COR-L47 (cell line): Measurements from ENCODE around the gene TAS2R41.

Source experiments
- DNase-seq: peaks from one replicate; lab custom pipeline; 2025; lab: John Stamatoyannopoulos, UW

The TAS2R41 gene

GRCh38 chr7:143493751-143494150 is 16.1 kb downstream of the TAS2R41 start:
- DNase-seq = no peak

GRCh38 chr7:143494622-143495021 is 16.9 kb downstream of the TAS2R41 start:
- DNase-seq = no peak

DNA sequence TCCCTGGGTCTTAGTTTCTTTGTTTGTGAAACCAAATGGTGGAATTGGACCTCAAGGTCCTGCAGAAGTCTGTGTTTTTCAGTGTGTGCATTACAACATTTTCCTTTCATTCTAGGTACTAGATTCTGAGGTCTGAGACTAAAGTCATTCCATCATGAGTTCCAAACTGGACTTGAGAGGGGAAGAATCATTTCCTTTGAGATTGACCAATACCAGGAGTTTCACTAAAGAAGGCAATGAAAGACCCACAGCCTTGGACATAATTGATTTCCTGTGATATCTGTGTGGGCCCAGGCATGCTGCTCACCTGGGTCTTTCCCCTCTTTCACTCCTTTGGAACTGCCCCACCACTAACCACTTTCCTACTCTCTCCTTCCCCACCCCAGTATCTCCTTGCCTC is 18.2 kb downstream of the TAS2R41 start:
- DNase-seq = no peak

GRCh38 chr7:143496263-143496662 is 18.6 kb downstream of the TAS2R41 start:
- DNase-seq = no peak

- DNase-seq = no peak
Measured at GRCh38 chr7:143497008-143497795, 19.5 kb downstream of the TAS2R41 start.

GRCh38 chr7:143499246-143499645 is 21.6 kb downstream of the TAS2R41 start:
- no peak for DNase-seq

- no peak for DNase-seq
Measured at GRCh38 chr7:143499743-143500348, 22.2 kb downstream of the TAS2R41 start.

GRCh38 chr7:143503261-143503660 is 25.6 kb downstream of the TAS2R41 start:
- DNase-seq = no peak

DNA sequence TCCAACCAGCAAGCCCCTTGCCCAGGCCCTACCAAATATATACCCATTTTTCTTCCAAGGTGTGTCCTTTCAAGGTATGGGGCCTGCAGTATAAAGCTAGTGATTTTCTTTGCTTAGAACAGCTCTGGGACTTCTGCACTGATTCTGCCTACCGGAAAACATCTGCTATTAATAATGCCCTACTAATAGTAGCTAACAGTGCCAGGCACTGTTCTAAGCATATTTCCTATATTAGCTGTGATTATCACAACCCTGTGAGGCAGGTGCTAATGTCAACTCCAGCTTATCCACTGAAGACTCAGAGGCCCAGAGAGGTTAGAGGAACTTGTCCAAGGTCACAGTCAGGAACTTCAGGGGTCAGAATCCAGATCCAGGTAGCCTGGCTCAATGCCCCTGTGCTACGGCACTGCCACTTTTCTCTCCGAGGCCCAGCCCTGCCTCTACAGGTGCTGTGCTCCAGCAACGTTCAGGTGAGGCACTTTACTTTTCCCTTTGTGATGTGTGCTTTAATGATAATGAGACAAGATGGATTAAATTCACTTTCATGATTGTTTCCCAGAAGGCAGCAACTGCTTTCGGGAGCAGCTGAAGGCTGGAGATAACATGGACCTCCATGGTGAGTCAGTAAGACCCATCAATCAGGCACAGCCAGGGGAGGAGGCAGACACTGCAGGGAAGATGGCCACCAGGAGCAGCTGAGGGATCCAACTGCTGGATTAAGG is 26.7 kb downstream of the TAS2R41 start:
- no peak for DNase-seq

DNA sequence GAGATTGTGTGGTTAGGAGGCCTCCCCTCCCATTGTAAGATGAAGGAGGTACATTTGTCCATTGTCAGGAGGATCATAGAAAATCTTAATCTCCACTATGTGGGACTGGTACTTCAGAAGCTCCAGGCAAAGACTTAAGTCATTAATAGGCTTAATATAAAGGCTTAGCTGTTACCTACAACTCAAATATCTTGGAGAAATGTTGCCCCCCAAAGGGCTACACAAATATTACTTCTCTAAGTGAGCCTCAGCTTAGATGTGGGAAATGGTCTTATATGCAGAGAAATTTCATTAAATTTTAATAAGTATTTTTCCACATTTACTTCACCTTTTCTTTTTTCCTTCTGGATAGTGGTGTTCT is 27.2 kb downstream of the TAS2R41 start:
- no peak for DNase-seq

- DNase-seq = no peak
Measured at GRCh38 chr7:143505838-143506237, 28.2 kb downstream of the TAS2R41 start.

DNA sequence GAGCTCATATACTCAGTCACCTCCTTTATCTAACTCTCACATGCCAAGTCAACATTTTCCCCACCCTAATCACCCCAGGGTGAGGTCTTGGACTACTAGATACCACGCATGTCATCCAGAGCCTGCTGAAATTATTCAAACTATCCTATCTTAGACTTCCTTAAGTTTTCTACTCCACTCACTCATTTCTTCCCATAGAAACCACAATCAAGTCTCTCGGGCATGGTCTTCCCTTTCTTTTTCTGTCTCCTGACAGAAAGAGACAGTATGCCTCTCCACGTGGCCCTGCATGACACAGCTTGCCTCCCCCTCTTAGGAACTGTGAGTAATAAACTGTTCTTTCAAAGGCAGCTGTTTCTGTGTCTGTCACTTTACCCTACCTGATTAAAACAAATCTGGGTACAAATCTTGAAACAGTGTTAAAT is 29.4 kb downstream of the TAS2R41 start:
- no peak for DNase-seq

- no peak for DNase-seq
Measured at GRCh38 chr7:143507534-143508055, 29.9 kb downstream of the TAS2R41 start.

DNA sequence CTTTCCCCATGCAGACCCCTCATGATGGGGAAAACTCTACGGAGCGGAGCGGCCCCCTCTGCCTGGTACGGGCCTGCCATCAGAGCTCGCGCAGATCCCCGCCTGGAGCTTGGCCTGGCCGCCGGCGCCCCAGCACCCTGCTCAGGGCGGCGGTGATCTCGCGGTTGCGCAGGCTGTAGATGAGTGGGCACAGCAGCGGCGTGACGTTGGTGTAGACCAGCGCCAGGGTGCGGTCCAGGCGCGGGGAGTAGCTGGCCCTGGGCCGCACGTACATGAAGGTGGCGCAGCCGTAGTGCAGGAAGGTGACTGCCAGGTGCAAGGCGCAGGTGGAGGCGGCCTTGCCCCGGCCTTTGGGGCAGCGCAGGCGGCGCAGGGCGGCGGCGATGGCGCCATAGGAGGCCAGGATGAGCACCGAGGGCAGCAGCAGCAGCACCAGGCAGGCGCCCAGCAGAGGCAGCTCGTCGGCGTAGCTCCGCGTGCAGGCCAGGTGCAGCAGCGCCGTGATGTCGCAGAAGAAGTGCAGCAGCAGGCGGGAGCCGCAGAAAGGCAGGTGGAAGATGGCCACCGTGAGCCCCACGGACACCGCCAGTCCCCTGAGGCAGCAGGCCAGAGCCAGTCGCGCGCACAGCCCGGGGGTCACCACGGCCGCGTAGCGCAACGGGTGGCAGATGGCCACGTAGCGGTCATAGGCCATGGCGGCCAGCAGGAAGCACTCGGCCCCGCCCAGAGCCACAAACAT is 33.4 kb downstream of the TAS2R41 start:
- no peak for DNase-seq

DNA sequence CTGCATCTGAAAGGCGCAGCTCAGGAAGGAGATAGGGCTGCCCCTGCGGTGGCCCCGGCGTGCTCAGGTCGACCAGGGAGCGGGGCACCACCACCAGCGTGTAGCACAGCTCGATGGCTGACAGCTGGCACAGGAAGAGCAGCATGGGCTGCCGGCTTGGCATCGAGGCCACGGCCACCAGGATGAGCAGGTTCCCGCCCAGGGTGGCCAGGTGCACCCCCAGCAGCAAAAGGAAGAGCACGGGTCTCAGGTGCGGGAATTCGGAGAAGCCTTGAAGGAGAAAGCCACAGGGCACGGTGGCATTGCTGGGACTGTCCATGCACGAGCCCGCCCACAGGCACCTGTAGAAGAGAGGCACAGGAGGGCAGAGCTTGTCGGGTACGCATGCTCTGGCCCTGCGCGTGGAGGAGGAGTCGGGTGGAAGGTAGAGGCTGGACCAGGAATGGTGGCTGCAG is 33.9 kb downstream of the TAS2R41 start:
- DNase-seq = no peak

GRCh38 chr7:143512488-143513340 is 35.0 kb downstream of the TAS2R41 start:
- DNase-seq = no peak

DNA sequence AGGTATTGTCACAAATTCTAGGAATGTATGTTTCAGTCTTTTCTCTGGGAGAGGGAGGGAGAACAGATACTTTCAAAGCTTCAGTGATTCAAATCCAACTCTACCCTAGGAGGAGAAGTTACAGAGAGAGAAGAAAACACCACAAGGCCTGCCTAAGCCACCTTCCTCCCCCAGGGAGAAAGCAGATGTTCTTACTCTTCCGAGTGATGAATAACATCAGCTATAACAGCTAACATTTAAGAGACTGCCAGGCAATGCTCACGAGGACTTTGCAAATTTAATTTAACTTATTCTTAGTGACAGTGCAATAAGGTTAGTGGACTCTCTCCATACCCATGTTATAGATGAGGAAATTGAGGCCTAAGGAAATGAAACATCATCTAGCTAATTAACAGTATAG is 36.8 kb downstream of the TAS2R41 start:
- no peak for DNase-seq

DNA sequence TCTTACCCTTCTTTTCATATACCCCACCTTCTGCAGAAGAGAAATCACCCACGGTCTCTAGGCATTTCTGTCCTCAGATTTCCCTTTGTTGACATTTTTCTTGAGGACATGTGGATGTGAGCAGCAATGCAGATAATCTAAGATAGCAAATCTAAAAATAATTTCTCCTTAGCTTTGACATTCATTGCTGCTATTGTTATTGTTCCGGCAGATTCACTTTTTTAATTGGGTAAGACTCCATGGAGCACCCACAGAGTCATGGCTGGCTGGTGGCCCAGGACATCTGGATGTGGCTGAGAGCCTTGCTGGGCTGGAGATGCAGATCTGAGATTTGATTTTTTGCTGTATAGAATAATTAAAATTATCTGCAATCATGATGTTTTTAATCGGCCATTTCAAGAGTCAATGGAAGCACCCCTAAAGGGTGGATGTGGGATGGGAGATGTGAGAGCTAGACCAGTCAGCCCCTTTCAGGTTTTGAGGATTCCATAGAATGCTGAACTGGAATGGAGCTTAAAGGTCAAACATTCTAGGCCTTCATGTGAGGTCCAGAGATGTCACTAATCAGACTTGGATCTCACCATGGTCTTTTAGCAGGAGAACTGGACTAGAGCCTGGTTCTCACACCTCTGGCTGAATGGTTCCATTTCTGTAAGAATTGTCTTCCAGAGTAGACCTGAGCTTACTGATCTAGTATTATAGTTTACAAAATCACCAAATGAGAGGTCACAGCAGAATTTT is 37.5 kb downstream of the TAS2R41 start:
- DNase-seq = no peak

DNA sequence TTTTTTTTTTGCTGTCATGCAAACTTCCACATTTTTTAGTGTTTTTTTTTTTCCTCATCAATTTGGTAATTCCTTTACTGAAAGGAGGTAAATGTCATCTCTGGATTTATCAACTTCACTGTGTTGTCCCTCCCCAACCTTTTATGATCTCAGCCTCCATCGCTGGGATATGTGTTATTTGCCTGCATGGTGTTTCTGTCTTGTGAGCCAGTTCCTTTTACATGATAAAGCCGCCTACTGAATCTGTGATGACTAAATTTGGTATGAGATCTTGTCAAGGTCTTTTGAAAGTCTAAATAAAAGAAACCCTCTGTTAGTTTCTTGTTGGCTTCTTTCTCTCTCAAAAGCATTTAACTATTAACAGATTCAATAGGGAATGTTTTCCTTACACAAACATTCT is 39.3 kb downstream of the TAS2R41 start:
- DNase-seq = no peak

GRCh38 chr7:143518521-143518920 is 40.8 kb downstream of the TAS2R41 start:
- no peak for DNase-seq
